IPS-20b (cell line): Measurements from ENCODE around the gene C2CD3.
"Not testable (repeated sequence)": the region's sequence is repeated elsewhere in the genome, so short reads cannot be mapped to it uniquely, and the experiment has no call there.

Source experiments
- H3K27ac ChIP-seq: one replicate; pipeline ENCODE4 v1.5.1; 2013; ENCODE audit warnings: low read length
- H3K27me3 ChIP-seq: 2 replicates; pipeline ENCODE4 v1.6.1; 2013; ENCODE audit warnings: mild to moderate bottlenecking, low read length, inconsistent platforms; ENCODE audit not compliant: insufficient read depth
- H3K36me3 ChIP-seq: 2 replicates; pipeline ENCODE4 v1.6.1; 2013; ENCODE audit warnings: low read depth, mild to moderate bottlenecking, inconsistent platforms, low read length, moderate library complexity; ENCODE audit not compliant: insufficient read depth
- H3K4me1 ChIP-seq: 2 replicates; pipeline ENCODE4 v1.6.1; 2013; ENCODE audit warnings: mild to moderate bottlenecking, control low read depth, inconsistent platforms, low read length, moderate library complexity; ENCODE audit not compliant: insufficient read depth
- H3K4me3 ChIP-seq: 2 replicates; pipeline ENCODE4 v1.5.1; 2013; ENCODE audit warnings: mild to moderate bottlenecking, low read length, inconsistent platforms
- H3K9ac ChIP-seq: 2 replicates; pipeline ENCODE4 v1.6.1; 2013; ENCODE audit warnings: low read depth, mild to moderate bottlenecking, inconsistent platforms, low read length, moderate library complexity
- H3K9me3 ChIP-seq: 2 replicates; pipeline ENCODE4 v1.6.1; 2013; ENCODE audit warnings: mild to moderate bottlenecking, low read depth, low read length, inconsistent platforms; ENCODE audit not compliant: insufficient read depth

The C2CD3 gene

GRCh38 chr11:74135127-74135840 lies 35.5 kb downstream of the C2CD3 start:
- Histone ChIP-seq H3K9me3 (no peaks in the 10 kb centered on the region), H3K36me3 (peaks cover 64% of the 10 kb centered on the region), H3K4me3 (no peak overlapping the region), H3K9ac (no peak overlapping the region), H3K4me1 (peaks cover 3% of the 10 kb centered on the region), H3K27ac (no peak overlapping the region), H3K27me3 (no peaks in the 10 kb centered on the region)

DNA sequence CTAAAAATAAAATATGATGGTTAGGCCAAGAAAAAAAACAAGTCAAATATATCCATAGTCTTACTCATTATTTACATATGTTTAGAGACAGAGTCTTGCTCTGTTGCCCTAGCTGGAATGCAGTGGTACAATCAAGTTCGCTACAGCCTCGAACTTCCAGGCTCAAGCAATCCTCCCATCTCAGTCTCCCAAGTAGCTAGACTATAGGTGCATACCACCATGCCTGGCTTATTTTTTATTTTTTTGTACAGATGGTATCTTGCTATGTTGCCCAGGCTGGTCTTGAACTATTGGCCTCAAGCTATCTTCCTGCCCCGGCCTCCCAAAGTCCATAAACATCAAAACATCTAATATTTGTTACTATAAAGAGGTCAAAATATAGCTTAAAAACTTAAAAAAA lies 36.1 kb downstream of the C2CD3 start:
- H3K9me3 ChIP-seq: no peaks in the 10 kb centered on the region
- H3K36me3 ChIP-seq: peaks cover 66% of the 10 kb centered on the region
- H3K4me1 ChIP-seq: no peaks in the 10 kb centered on the region

GRCh38 chr11:74133436-74133835 lies 37.4 kb downstream of the C2CD3 start:
- Histone ChIP-seq H3K4me3 (no peak overlapping the region), H3K4me1 (no peaks in the 10 kb centered on the region), H3K9me3 (no peaks in the 10 kb centered on the region), H3K27me3 (no peaks in the 10 kb centered on the region), H3K36me3 (peaks cover 56% of the 10 kb centered on the region), H3K27ac (no peak overlapping the region), H3K9ac (no peak overlapping the region)

More for the DNA sequence above, 36.1 kb downstream of the C2CD3 start:
- H3K4me3 ChIP-seq: no peak overlapping the region
- H3K9ac ChIP-seq: no peak overlapping the region
- no peaks in the 10 kb centered on the region for H3K27me3 ChIP-seq
- H3K27ac ChIP-seq: no peak overlapping the region

- Histone ChIP-seq H3K36me3 (peaks cover 50% of the 10 kb centered on the region), H3K4me3 (no peak overlapping the region), H3K27ac (no peak overlapping the region), H3K9ac (no peak overlapping the region), H3K27me3 (no peaks in the 10 kb centered on the region), H3K4me1 (no peaks in the 10 kb centered on the region), H3K9me3 (no peaks in the 10 kb centered on the region)
Observed at GRCh38 chr11:74132833-74133232, 38.0 kb downstream of the C2CD3 start.

DNA sequence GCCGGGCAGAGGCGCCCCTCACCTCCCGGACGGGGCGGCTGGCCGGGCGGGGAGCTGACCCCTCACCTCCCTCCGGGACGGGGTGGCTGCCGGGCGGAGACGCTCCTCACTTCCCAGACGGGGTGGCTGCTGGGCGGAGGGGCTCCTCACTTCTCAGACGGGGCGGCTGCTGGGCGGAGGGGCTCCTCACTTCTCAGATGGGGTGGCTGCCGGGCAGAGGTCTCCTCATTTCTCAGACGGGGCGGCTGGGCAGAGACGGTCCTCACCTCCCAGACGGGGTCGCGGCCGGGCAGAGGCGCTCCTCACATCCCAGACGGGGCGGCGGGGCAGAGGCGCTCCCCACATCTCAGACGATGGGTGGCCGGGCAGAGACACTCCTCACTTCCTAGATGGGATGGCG lies 41.7 kb downstream of the C2CD3 start:
- peaks cover 25% of the 10 kb centered on the region for H3K36me3 ChIP-seq
- not testable (repeated sequence) for H3K27me3 ChIP-seq, H3K4me3 ChIP-seq, H3K9ac ChIP-seq, H3K9me3 ChIP-seq, H3K4me1 ChIP-seq, H3K27ac ChIP-seq

DNA sequence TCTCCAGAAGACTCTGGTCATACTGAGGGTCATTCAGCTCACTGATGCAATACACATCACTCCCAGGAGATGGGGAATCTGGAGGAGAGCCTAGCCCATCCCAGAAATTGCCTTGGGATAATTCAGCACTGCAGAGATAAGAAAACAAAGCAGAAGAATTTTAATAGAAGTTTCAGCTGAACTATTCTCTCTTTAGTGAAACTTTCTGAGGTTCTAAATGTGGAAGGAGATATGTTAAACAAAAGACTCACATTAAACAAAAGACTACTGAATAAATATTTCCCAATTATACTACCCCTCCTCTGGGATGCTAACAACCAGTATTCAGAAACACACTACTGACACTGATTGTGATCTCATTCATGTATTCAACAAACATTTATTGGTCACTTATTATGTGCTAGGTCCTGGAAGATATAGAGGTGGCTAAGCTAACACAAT lies 47.8 kb downstream of the C2CD3 start:
- Histone ChIP-seq H3K4me1 (no peaks in the 10 kb centered on the region), H3K36me3 (peaks cover 7% of the 10 kb centered on the region; the same call in 1 of the 2 replicates), H3K27ac (no peak overlapping the region), H3K9ac (no peak overlapping the region), H3K4me3 (no peak overlapping the region), H3K27me3 (no peaks in the 10 kb centered on the region), H3K9me3 (no peaks in the 10 kb centered on the region)

DNA sequence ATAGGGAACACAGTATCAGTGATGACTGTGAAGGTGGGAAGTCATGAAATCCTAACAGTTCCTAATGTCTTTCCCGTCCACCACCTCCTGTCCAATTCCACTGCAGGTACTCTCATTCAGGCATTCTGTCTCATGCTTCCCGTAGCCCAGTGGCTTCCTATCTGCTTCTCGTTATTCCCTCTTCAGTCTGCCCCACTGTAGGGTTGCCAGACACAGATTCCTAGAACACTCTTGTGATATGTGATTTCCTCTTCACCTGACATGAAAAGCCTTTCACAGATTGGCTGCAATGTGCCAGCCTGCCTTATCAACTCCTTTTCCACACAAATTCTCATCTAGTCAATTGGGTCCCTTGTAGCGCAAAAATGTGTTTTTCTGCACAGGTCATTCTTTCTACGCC lies 49.0 kb downstream of the C2CD3 start:
- no peaks in the 10 kb centered on the region for H3K9me3 ChIP-seq
- peaks cover 7% of the 10 kb centered on the region; the same call in 1 of the 2 replicates for H3K36me3 ChIP-seq
- no peak overlapping the region for H3K27ac ChIP-seq
- H3K4me1 ChIP-seq: no peaks in the 10 kb centered on the region
- H3K4me3 ChIP-seq: no peak overlapping the region
- H3K27me3 ChIP-seq: no peaks in the 10 kb centered on the region
- no peak overlapping the region for H3K9ac ChIP-seq

DNA sequence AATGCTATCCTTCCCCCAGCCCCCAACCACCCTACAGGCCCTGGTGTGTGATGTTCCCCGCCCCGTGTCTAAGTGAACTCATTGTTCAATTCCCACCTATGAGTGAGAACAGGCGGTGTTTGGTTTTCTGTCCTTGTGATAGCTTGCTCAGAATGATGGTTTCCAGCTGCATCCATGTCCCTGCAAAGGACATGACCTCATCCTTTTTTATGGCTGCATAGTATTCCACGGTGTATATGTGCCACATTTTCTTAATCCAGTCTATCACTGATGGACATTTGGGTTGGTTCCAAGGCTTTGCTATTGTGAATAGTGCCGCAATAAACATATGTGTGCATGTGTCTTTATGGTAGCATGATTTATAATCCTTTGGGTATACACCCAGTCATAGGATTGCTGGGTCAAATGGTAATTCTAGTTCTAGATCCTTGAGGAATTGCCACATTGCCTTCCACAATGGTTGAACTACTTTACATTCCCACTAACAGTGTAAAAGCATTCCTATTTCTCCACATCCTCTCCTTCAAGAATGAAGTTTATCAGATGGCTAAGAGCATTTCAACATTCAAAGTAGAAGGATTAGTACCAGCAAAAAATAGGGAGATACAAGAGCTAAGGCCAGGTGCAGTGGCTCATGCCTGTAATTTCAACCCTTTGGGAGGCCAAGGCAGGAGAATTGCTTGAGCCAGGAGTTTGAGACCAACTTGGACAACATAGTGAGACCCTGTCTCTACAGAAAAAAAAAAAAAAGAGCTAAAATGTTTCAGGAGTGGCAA lies 50.4 kb downstream of the C2CD3 start:
- H3K9me3 ChIP-seq, H3K9ac ChIP-seq, H3K4me1 ChIP-seq, H3K4me3 ChIP-seq, H3K27me3 ChIP-seq, H3K27ac ChIP-seq: not testable (repeated sequence)
- peaks cover 14% of the 10 kb centered on the region; the same call in 1 of the 2 replicates for H3K36me3 ChIP-seq

DNA sequence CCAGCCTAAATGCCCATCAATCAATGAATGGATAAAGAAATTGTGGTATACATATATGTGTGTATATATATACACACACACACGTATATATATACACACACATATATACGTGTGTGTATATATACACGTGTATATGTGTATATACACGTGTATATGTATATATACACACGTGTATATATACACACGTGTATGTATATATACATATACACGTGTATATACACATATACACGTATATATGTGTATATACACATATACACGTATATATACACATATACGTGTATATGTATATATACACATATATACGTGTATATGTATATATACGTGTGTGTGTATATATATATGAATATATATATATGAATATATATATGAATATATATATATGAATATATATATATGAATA lies 54.1 kb downstream of the C2CD3 start:
- Histone ChIP-seq H3K4me3 (no peak overlapping the region), H3K27ac (no peak overlapping the region), H3K27me3 (no peaks in the 10 kb centered on the region), H3K36me3 (peaks cover 38% of the 10 kb centered on the region), H3K4me1 (no peaks in the 10 kb centered on the region), H3K9me3 (no peaks in the 10 kb centered on the region; the same call in 1 of the 2 replicates), H3K9ac (no peak overlapping the region)

DNA sequence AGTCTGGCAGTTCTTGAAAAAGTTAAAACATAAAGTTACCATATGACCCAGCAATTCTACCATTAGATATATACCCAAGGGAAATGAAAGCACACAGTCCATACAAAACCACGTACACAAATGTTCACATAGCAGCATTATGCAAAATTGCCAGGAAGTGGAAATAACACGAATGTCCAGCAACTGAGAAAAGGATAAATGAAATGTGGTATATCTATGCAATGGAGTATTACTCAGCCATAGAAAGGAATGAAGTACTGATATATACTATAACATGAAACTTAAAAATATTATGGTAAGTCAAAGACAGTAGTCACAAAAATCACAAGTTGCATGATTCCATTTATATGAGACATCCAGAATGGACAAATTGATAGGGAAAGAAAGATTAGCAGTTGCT lies 57.9 kb downstream of the C2CD3 start:
- Histone ChIP-seq H3K9me3 (no peaks in the 10 kb centered on the region; the same call in 1 of the 2 replicates), H3K9ac (no peak overlapping the region), H3K4me3 (no peak overlapping the region), H3K27ac (no peak overlapping the region), H3K36me3 (peaks cover 42% of the 10 kb centered on the region), H3K4me1 (no peaks in the 10 kb centered on the region), H3K27me3 (no peaks in the 10 kb centered on the region)

GRCh38 chr11:74106124-74106523 lies 64.7 kb downstream of the C2CD3 start:
- Histone ChIP-seq H3K27ac (no peak overlapping the region), H3K9me3 (no peaks in the 10 kb centered on the region), H3K4me3 (no peak overlapping the region), H3K36me3 (peaks cover 59% of the 10 kb centered on the region), H3K27me3 (no peaks in the 10 kb centered on the region), H3K4me1 (no peaks in the 10 kb centered on the region), H3K9ac (no peak overlapping the region)

- H3K27ac ChIP-seq: no peak overlapping the region
- no peak overlapping the region for H3K9ac ChIP-seq
- H3K4me3 ChIP-seq: no peak overlapping the region
- no peaks in the 10 kb centered on the region for H3K27me3 ChIP-seq
- peaks cover 72% of the 10 kb centered on the region for H3K36me3 ChIP-seq
- no peaks in the 10 kb centered on the region for H3K9me3 ChIP-seq
- 0 out of 2 replicates have a peak, but pooled peaks cover 5% of the 10 kb centered on the region for H3K4me1 ChIP-seq
Observed at GRCh38 chr11:74102321-74102720, 68.5 kb downstream of the C2CD3 start.
